K562 (cell line): ENCODE results near the gene SDSL. TPM values are rescaled to one million over a fixed set of nuclear protein-coding genes. Genes with fewer than 3 reads are reported as not detected.

Source experiments
- ATAC-seq: fragments of 200-7000 bp; cut with Tn5 transposase; 3 replicates; pipeline ENCODE4 v1.9.1; 2020; ENCODE audit warnings: moderate library complexity
- BruUV-seq: library from RNA; stranded (reverse); fragments of 400-500 nt; replicated peaks from 2 replicates; lab custom pipeline; 2021; lab: Mats Ljungman, UMichigan
- CTCF ChIA-PET: fragments of 300-600 bp; formaldehyde crosslinking; extraction: SDS; loops from one replicate; lab custom pipeline; 2021; ENCODE audit warnings: low intra/inter-chr PET ratio; lab: Yijun Ruan, JAX
- POLR2A ChIA-PET: fragments of 300-600, 350-650 bp; sonication (Branson Sonifier 250); formaldehyde crosslinking; extraction: SDS; loops from one replicate; lab custom pipeline; 2021; ENCODE audit warnings: antibody characterized with exemption, inconsistent platforms; lab: Yijun Ruan, JAX
- DNase-seq, 4 experiments: peaks; one replicate each; pipeline versions ENCODE4 v3.0.0 to v3.0.0-alpha.2; 2011 to 2018; ENCODE audit warnings: low spot score in 3 of 4, mixed read lengths in 3 of 4; ENCODE audit errors: extremely low read depth in 1 of 4
- FAIRE-seq: peaks from 2 replicates; lab custom pipeline; 2011; peaks lifted over from hg19 to GRCh38; lab: Jason Lieb, UNC
- H2AFZ ChIP-seq: 2 replicates; pipeline ENCODE4 v1.6.0; 2011; ENCODE audit warnings: low read depth, low read length, control low read depth, inconsistent platforms
- H3K27ac ChIP-seq: fragments of 200-600 bp; 3 replicates; pipeline ENCODE4 v1.8.0; 2011; ENCODE audit warnings: low read depth, mild to moderate bottlenecking, control low read depth, inconsistent platforms, low read length, moderate library complexity, mixed read lengths; ENCODE audit errors: extremely low read depth
- H3K27me3 ChIP-seq, 2 experiments: fragments of 300-600 bp in 1 of 2; 2 replicates in 1 of 2; 3 replicates in 1 of 2; pipeline versions ENCODE4 v1.6.0 to v1.8.0; 2011; ENCODE audit warnings: inconsistent platforms in 2 of 2, low read length in 2 of 2, mild to moderate bottlenecking in 1 of 2, mixed read lengths in 1 of 2, moderate library complexity in 1 of 2; ENCODE audit not compliant: control insufficient read depth in 2 of 2, insufficient read depth in 2 of 2
- H3K36me3 ChIP-seq: fragments of 300-600 bp; 3 replicates; pipeline ENCODE4 v1.8.0; 2011; ENCODE audit warnings: mild to moderate bottlenecking, low read length, inconsistent platforms; ENCODE audit not compliant: control insufficient read depth, insufficient read depth
- H3K4me1 ChIP-seq, 2 experiments: fragments of 200-600 bp in 1 of 2; replicated peaks in 1 of 2; 2 replicates in 1 of 2; 3 replicates in 1 of 2; pipeline versions ENCODE4 v1.5.1 to v1.8.0; 2011; ENCODE audit warnings: inconsistent platforms in 2 of 2, low read length in 2 of 2, mild to moderate bottlenecking in 1 of 2, mixed read lengths in 1 of 2, moderate library complexity in 1 of 2; ENCODE audit not compliant: control insufficient read depth in 2 of 2, insufficient read depth in 2 of 2
- H3K4me2 ChIP-seq: 2 replicates; pipeline ENCODE4 v1.6.1; 2011; ENCODE audit warnings: low read length, control low read depth, inconsistent platforms, mixed read lengths; ENCODE audit not compliant: insufficient read depth
- H3K4me3 ChIP-seq: fragments of 200-600 bp; sonication (generic), shearing (Covaris generic); 2 replicates; pipeline ENCODE4 v1.5.1; 2016; ENCODE audit warnings: control low read depth, inconsistent platforms
- H3K79me2 ChIP-seq: fragments of 200-600 bp; 3 replicates; pipeline ENCODE4 v1.8.0; 2011; ENCODE audit warnings: low read length, inconsistent platforms; ENCODE audit not compliant: control insufficient read depth, insufficient read depth
- H3K9ac ChIP-seq, 2 experiments: 2 replicates each; pipeline versions ENCODE4 v1.6.0 to v1.6.1; 2011; ENCODE audit warnings: low read depth in 2 of 2, low read length in 2 of 2, control low read depth in 1 of 2, inconsistent platforms in 1 of 2, mild to moderate bottlenecking in 1 of 2, mixed read lengths in 1 of 2; ENCODE audit not compliant: insufficient read depth in 1 of 2
- H3K9me1 ChIP-seq: one replicate; pipeline ENCODE4 v1.6.0; 2011; ENCODE audit warnings: inconsistent platforms, mild to moderate bottlenecking, low read length, moderate library complexity; ENCODE audit not compliant: control insufficient read depth, insufficient read depth
- H3K9me3 ChIP-seq: replicated peaks from 2 replicates; pipeline ENCODE4 v1.5.1; 2011; ENCODE audit warnings: low read depth, low read length, inconsistent platforms; ENCODE audit not compliant: control insufficient read depth, insufficient read depth
- H4K20me1 ChIP-seq: replicated peaks from 2 replicates; pipeline ENCODE4 v1.6.1; 2011; ENCODE audit warnings: low read length, inconsistent platforms, mixed read lengths; ENCODE audit not compliant: control insufficient read depth, insufficient read depth
- ERF ChIP-seq: fragments of 450-650 bp; formaldehyde crosslinking; IDR thresholded peaks from 2 replicates; pipeline ENCODE4 v1.4.0; 2020; ENCODE audit warnings: mild to moderate bottlenecking, mixed read lengths
- GTF2A2 ChIP-seq: IDR thresholded peaks from 2 replicates; pipeline ENCODE4 v1.6.1; 2016; ENCODE audit warnings: mild to moderate bottlenecking, missing genetic modification characterization, missing compliant biosample characterization
- HDAC1 ChIP-seq, 2 experiments: fragments of 450-650 bp; IDR thresholded peaks; 2 replicates each; pipeline ENCODE4 v1.6.1; 2016 to 2017; ENCODE audit warnings: inconsistent platforms in 1 of 2, mild to moderate bottlenecking in 1 of 2, moderate library complexity in 1 of 2
- HDAC3 ChIP-seq: fragments of 450-650 bp; IDR thresholded peaks from 2 replicates; pipeline ENCODE4 v1.6.1; 2018; ENCODE audit warnings: borderline replicate concordance, mild to moderate bottlenecking, moderate library complexity; ENCODE audit not compliant: partially characterized antibody
- MAFF ChIP-seq: IDR thresholded peaks from 2 replicates; pipeline ENCODE4 v1.6.1; 2012; ENCODE audit warnings: low read length, improper control_type of control experiment
- MAFG ChIP-seq: fragments of 450-650 bp; conservative IDR thresholded peaks from 2 replicates; pipeline ENCODE4 v1.6.1; 2016; ENCODE audit warnings: missing genetic modification characterization, missing compliant biosample characterization
- NCOR1 ChIP-seq: fragments of 450-650 bp; IDR thresholded peaks from 2 replicates; pipeline ENCODE4 v1.6.1; 2016; ENCODE audit warnings: mild to moderate bottlenecking, moderate library complexity
- NUFIP1 ChIP-seq: fragments of 450-650 bp; IDR thresholded peaks from 2 replicates; pipeline ENCODE4 v1.6.1; 2018; ENCODE audit not compliant: partially characterized antibody
- PHF8 ChIP-seq: fragments of 200-600 bp; sonication (generic); IDR thresholded peaks from 2 replicates; pipeline ENCODE4 v1.6.1; 2012; ENCODE audit warnings: mixed run types, mild to moderate bottlenecking, inconsistent platforms, low read length, moderate library complexity, borderline replicate concordance
- SNAPC5 ChIP-seq: fragments of 250-450 bp; sonication (Bioruptor Pico); IDR thresholded peaks from 2 replicates; pipeline ENCODE4 v1.8.0; 2021; ENCODE audit warnings: moderate library complexity, mild to moderate bottlenecking, inconsistent platforms
- ZNF124 ChIP-seq: sonication (generic); formaldehyde crosslinking; IDR thresholded peaks from 2 replicates; pipeline ENCODE4 v1.8.1; 2022; ENCODE audit warnings: missing genetic modification reagents
- ZNF431 ChIP-seq: sonication (generic); formaldehyde crosslinking; IDR thresholded peaks from 2 replicates; pipeline ENCODE4 v1.8.0; 2022; ENCODE audit warnings: mild to moderate bottlenecking, missing genetic modification reagents
- ZNF764 ChIP-seq: fragments of 250-450 bp; sonication (Bioruptor Pico); IDR thresholded peaks from 2 replicates; pipeline ENCODE4 v1.4.0; 2020; ENCODE audit warnings: low read depth, mild to moderate bottlenecking, moderate library complexity
- WGBS: fragments of 100-300 bp; shearing (Covaris generic); methylation state at CpG from one replicate; pipeline ENCODE4 v1.1.6; 2016; ENCODE audit warnings: low coverage, mixed read lengths; ENCODE audit not compliant: insufficient coverage; ENCODE audit errors: missing lambda C conversion rate; 5-methylcytosine and 5-hydroxymethylcytosine counted together
- in situ Hi-C: fragments of 300-500 bp; cut with MboI; formaldehyde crosslinking; loops from 4 replicates; pipeline ENCODE4 v1.15.0; 2018; ENCODE audit warnings: inconsistent platforms, mixed read lengths
- intact Hi-C: fragments of 100-400 bp; cut with micrococcal nuclease; formaldehyde crosslinking; loops from 2 replicates; pipeline ENCODE4 v1.14.2; 2022
- polyA plus RNA-seq, 8 experiments: library from polyadenylated mRNA; depleted of rRNA in 4 of 8; stranded (reverse) in 5 of 8; unstranded in 3 of 8; fragments of >200 nt; fragmentation: Nextera tagmentation in 2 of 8; fragmentation: Illumina TruSeq in 1 of 8; extraction: Ambion mirVana in 2 of 8; extraction: Trizol in 1 of 8; gene quantifications; 2 replicates each; pipeline versions ENCODE4 v1.2.1 to v1.2.3, GENCODE V29; 2011 to 2014; ENCODE audit warnings: inconsistent platforms in 1 of 8, missing spikeins in 1 of 8
- total RNA-seq, 7 experiments: library from RNA; depleted of rRNA in 6 of 7; stranded (reverse); fragments of >200 nt in 6 of 7; fragmentation: Illumina TruSeq in 2 of 7; extraction: Trizol in 2 of 7; gene quantifications; 2 replicates each; pipeline versions ENCODE4 v1.2.1 to v1.2.3, GENCODE V29; 2011 to 2021; ENCODE audit warnings: low replicate concordance in 1 of 7

Gene SDSL
- total and polyA plus RNA-seq, 9 of the 15 experiments (the other 6 are each of a cell fraction or from before 2014, with no cell fraction given), result 0.31 to 11.0 (median 7.4) TPM

- Histone ChIP-seq H3K4me2 (no peak overlapping the region), H3K9me3 (no peaks in the 10 kb centered on the region), H3K9ac (no peak overlapping the region), H3K36me3 (no peaks in the 10 kb centered on the region), H3K4me1 (peaks cover 0 to 15% of the 10 kb centered on the region in 2 experiments; a peak in 2 of 5 replicates), H4K20me1 (peaks cover 14% of the 10 kb centered on the region), H3K9me1 (no peaks in the 10 kb centered on the region), H3K79me2 (no peaks in the 10 kb centered on the region), H3K27me3 (peaks cover 67 to 87% of the 10 kb centered on the region in 2 experiments), H2AFZ (no peak overlapping the region), H3K4me3 (no peak overlapping the region), H3K27ac (no peak overlapping the region)
- 1% methylated on average over 8 of the region's 9 CpGs for WGBS
- no TSS peak for BruUV-seq
- FAIRE-seq (no peak), ATAC-seq (peak; percentile 33; the same call in 1 of the 3 replicates), DNase-seq (no peak)
- ChIA-PET POLR2A (interaction anchor here (0.7 to 1.2 kb wide), 4 partner anchors 8 to 20 kb away, joined by 3 to 4 read pairs (median 3); no protein-coding TSS in a partner anchor), CTCF (no interaction called here)
- intact Hi-C loops, result no loop called here
- no peak for TF ChIP-seq GTF2A2
- no peak for TF ChIP-seq HDAC3
- no peak for TF ChIP-seq NCOR1
- no peak for TF ChIP-seq ERF (CRISPR knock-in tag)
- TF ChIP-seq SNAPC5, result no peak
- TF ChIP-seq PHF8, result no peak
- no peak for TF ChIP-seq ZNF124 (CRISPR knock-in tag)
- no peak for TF ChIP-seq MAFF
- TF ChIP-seq MAFG (tag), result no peak
- no peak for TF ChIP-seq NUFIP1
- no peak for TF ChIP-seq ZNF431
- no peak for TF ChIP-seq HDAC1 (IDR thresholded peaks at IDR 0.05)
- TF ChIP-seq ZNF764 (CRISPR knock-in tag), result no peak
- in situ Hi-C loops, result no loop called here
Observed at GRCh38 chr12:113473942-113474341, 51.8 kb downstream of the SDSL start.
